ENCODE results near the gene ADAMTS8.

The ADAMTS8 gene

DNA sequence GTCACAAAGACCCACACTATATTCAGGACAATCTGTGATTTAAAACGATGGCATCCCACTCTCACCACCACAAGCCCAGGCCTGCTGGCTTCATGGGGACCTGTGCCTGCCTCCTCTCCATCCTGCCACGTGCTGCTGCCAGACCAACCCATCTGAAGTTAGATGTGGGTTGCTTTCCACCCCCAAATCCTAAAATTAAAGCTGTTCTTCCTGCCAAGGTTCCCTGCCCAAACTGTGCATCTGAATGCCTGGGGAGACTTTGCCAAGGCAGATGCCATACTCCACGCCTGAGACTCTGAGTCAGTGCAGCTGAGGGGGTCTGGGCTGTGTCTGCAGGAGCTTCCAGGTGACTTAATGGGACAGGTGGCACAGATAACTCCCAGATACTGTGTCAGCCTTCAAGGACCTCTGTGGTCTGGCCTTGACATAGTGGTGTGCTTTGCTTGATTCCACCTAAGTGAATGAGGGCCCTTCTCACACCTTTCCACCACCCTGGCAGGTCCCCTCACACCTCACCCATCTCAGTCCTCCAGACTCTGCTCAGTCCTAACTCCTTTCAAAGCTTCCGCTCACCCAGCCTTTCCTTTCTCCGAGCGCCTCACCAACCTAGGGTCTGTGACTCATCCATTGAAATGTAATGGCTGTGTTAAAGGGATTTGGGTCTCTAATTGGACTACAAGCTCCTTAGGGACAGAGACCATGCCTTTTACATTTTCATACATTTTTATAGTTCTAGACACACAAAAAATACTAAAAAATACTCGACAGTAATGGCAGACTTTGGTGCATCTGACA is 18.6 kb downstream of the ADAMTS8 start:
- no peaks in the 10 kb centered on the region for H3K9me3 Mint-ChIP-seq
- no peak for TF ChIP-seq CTCF (IDR thresholded peaks at IDR 0.05; ENCODE audit: unreplicated experiment in 3 of 3)
- no peak overlapping the region for H3K4me3 Mint-ChIP-seq
- H3K27ac Mint-ChIP-seq = no peak overlapping the region
- peaks cover 13% of the 10 kb centered on the region for H3K4me1 Mint-ChIP-seq
- peaks cover 42% of the 10 kb centered on the region for H3K27me3 Mint-ChIP-seq (ENCODE audit: low read depth)
- no peaks in the 10 kb centered on the region for H3K36me3 Mint-ChIP-seq (ENCODE audit: low read depth)

DNA sequence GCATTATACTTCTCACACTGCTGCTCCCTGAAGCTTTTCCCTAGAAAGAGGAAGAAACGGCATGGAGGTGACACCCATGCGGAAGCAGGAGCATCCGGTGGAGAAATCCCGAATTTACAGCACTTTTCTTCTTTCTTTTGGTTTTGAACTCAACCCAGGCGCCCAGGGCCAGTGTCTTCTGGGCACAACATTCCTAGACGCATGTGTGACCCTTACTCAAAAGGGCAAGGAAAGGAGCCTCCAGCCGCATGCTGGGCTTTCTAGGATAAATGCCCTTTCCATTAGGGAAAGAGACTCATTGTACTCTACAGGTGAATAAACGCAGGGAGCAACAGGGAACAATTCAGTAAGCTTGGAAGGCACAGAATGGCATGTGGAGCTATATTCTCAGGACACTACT is 19.5 kb downstream of the ADAMTS8 start:
- no peaks in the 10 kb centered on the region for H3K36me3 Mint-ChIP-seq (ENCODE audit: low read depth)
- TF ChIP-seq CTCF (IDR thresholded peaks at IDR 0.05; ENCODE audit: unreplicated experiment in 3 of 3) = no peak
- no peak overlapping the region for H3K27ac Mint-ChIP-seq
- peaks cover 35% of the 10 kb centered on the region for H3K27me3 Mint-ChIP-seq (ENCODE audit: low read depth)
- H3K4me1 Mint-ChIP-seq = peaks cover 15% of the 10 kb centered on the region
- H3K9me3 Mint-ChIP-seq = no peaks in the 10 kb centered on the region
- no peak overlapping the region for H3K4me3 Mint-ChIP-seq

- Mint-ChIP-seq H3K36me3 (ENCODE audit: low read depth) (no peaks in the 10 kb centered on the region), H3K4me1 (peaks cover 20% of the 10 kb centered on the region), H3K9me3 (no peaks in the 10 kb centered on the region), H3K27ac (no peak overlapping the region), H3K27me3 (ENCODE audit: low read depth) (peaks cover 35% of the 10 kb centered on the region), H3K4me3 (no peak overlapping the region)
- no peak for TF ChIP-seq CTCF (IDR thresholded peaks at IDR 0.05; ENCODE audit: unreplicated experiment in 3 of 3)
Observed at GRCh38 chr11:130408401-130408890, 20.0 kb downstream of the ADAMTS8 start.

GRCh38 chr11:130407978-130408377 is 20.4 kb downstream of the ADAMTS8 start:
- Mint-ChIP-seq H3K4me1 (peaks cover 20% of the 10 kb centered on the region), H3K27ac (no peak overlapping the region), H3K36me3 (ENCODE audit: low read depth) (no peaks in the 10 kb centered on the region), H3K4me3 (no peak overlapping the region), H3K27me3 (ENCODE audit: low read depth) (peaks cover 33% of the 10 kb centered on the region), H3K9me3 (no peaks in the 10 kb centered on the region)
- TF ChIP-seq CTCF (IDR thresholded peaks at IDR 0.05; ENCODE audit: unreplicated experiment in 3 of 3) = no peak

- no peaks in the 10 kb centered on the region for H3K9me3 Mint-ChIP-seq
- H3K4me3 Mint-ChIP-seq = no peak overlapping the region
- no peaks in the 10 kb centered on the region for H3K36me3 Mint-ChIP-seq (ENCODE audit: low read depth)
- H3K27ac Mint-ChIP-seq = no peak overlapping the region
- peaks cover 42% of the 10 kb centered on the region for H3K4me1 Mint-ChIP-seq
- TF ChIP-seq CTCF (IDR thresholded peaks at IDR 0.05; ENCODE audit: unreplicated experiment in 3 of 3) = no peak
- H3K27me3 Mint-ChIP-seq (ENCODE audit: low read depth) = peaks cover 21% of the 10 kb centered on the region
Observed at GRCh38 chr11:130405428-130405827, 23.0 kb downstream of the ADAMTS8 start.

GRCh38 chr11:130404727-130405126 is 23.7 kb downstream of the ADAMTS8 start:
- Mint-ChIP-seq H3K27me3 (ENCODE audit: low read depth) (peaks cover 20% of the 10 kb centered on the region), H3K9me3 (no peaks in the 10 kb centered on the region), H3K4me3 (no peak overlapping the region), H3K27ac (no peak overlapping the region), H3K4me1 (peaks cover 49% of the 10 kb centered on the region), H3K36me3 (ENCODE audit: low read depth) (no peaks in the 10 kb centered on the region)
- TF ChIP-seq CTCF (IDR thresholded peaks at IDR 0.05; ENCODE audit: unreplicated experiment in 3 of 3) = no peak
